ENCODE data around the gene ALDH5A1. TPM values are rescaled to one million over a fixed set of nuclear protein-coding genes. Genes with fewer than 3 reads are reported as not detected.
A peak's percentile ranks its signal among the peaks of the same experiment; 100 is the strongest.
"Not testable (repeated sequence)": the region's sequence is repeated elsewhere in the genome, so short reads cannot be mapped to it uniquely, and the experiment has no call there.

The ALDH5A1 gene
- total and polyA plus RNA-seq, 2 donors from 2014 or later, result 10.4 to 11.0 TPM

DNA sequence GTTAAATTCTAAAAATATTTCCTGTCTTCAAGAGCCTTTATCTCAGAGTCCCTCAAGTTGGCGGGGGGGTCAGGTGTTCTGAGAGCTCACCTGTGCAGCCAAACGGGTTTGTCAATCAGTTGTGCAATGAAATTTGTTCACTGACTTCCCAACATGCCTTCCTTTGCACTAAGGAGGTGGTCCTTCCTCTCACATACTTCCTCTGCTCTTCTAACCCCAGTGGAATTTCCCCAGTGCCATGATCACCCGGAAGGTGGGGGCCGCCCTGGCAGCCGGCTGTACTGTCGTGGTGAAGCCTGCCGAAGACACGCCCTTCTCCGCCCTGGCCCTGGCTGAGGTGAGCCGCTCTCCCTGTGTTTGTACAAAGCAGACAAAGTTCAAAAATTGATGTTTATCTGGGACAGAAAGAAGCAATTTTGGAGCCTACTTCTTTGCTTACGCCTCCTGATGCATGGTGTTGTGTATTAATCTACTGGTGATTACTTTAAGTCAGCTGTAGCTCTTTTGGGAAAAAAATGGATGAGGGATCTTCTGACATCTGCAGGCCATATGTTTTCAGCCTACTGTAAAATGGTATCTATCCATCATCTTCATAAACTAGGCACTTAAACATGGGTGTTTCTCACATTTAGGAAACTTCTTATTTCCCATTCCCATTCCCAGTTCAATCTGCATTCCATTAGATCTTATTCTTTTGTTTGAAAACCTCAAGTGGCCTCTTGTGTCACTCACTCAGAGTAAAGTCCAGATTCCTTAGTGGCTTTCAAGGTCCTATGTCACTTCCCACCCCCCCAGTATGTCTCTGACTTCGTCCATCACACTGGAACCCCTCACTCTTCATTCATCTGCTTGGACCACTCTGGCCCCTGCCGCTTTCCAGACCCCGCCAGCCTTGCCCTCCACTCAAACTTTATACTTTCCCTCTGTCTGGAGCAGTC lies 10.1 kb downstream of the ALDH5A1 start:
- TF ChIP-seq, protein P1, sequence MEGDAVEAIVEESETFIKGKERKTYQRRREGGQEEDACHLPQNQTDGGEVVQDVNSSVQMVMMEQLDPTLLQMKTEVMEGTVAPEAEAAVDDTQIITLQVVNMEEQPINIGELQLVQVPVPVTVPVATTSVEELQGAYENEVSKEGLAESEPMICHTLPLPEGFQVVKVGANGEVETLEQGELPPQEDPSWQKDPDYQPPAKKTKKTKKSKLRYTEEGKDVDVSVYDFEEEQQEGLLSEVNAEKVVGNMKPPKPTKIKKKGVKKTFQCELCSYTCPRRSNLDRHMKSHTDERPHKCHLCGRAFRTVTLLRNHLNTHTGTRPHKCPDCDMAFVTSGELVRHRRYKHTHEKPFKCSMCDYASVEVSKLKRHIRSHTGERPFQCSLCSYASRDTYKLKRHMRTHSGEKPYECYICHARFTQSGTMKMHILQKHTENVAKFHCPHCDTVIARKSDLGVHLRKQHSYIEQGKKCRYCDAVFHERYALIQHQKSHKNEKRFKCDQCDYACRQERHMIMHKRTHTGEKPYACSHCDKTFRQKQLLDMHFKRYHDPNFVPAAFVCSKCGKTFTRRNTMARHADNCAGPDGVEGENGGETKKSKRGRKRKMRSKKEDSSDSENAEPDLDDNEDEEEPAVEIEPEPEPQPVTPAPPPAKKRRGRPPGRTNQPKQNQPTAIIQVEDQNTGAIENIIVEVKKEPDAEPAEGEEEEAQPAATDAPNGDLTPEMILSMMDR (IDR thresholded peaks at IDR 0.05; ENCODE audit: borderline replicate concordance, extremely low read depth, insufficient read depth), result no peak
- FAIRE-seq (no peak), DNase-seq (no peak)
- peaks cover 2 to 5% (median 3%) of the 10 kb centered on the region in 3 donors for H3K36me3 ChIP-seq (ENCODE audit: control insufficient read depth in 2 of 3, insufficient read depth in 3 of 3, low read length in 3 of 3)
- H3K4me3 ChIP-seq (ENCODE audit: low read length in 3 of 3), result no peak overlapping the region
- H3K27me3 ChIP-seq (ENCODE audit: control insufficient read depth, insufficient read depth, low read length), result no peaks in the 10 kb centered on the region
- no peak overlapping the region for H3K9ac ChIP-seq (ENCODE audit: low read length in 3 of 3)
- no peaks in the 10 kb centered on the region for H3K9me3 ChIP-seq (ENCODE audit: control insufficient read depth in 2 of 3, insufficient read depth in 1 of 3, low read length in 3 of 3)
- H3K27ac ChIP-seq (ENCODE audit: low read depth in 2 of 2, low read length in 2 of 2), result no peak overlapping the region
- intact Hi-C loops (cut with DNase I), result no loop called here
- peaks cover 0 to 3% (median 0%) of the 10 kb centered on the region in 3 donors for H3K4me1 ChIP-seq (ENCODE audit: control insufficient read depth in 2 of 3, insufficient read depth in 2 of 3, low read depth in 1 of 3, low read length in 3 of 3)

DNA sequence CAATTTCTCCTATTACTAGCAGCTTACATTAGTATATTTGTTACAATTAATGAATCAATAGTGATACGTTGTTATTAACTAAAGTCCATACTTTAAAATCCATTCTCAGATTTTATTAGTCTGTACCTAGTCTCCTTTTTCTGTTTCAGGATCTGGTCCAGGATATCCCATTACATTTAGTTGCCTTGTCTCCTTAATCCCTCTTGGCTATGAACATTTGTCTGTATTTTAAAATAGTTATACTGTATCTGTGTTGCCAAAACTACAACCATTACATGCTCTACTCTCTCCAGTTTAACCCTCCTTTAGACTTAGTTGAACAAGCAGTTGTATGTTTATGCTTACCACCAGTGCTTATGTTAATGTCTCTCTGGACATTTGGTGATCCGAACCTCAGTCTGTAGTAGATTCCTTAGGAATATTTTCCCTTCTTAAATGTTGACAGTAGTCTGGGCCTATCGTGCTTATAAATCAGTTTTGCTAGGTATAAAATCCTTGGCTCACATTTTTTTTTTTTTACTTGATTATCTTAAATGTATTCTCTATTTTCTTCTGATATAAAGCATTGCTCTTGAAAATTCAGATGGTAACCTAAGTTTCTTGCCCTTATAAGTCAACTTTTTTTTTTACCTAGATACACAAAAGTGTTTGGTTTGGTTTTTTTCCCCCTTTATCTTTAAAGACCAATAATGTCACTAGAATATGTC lies 12.2 kb downstream of the ALDH5A1 start:
- TF ChIP-seq, protein P1 (IDR thresholded peaks at IDR 0.05; ENCODE audit: borderline replicate concordance, extremely low read depth, insufficient read depth), result no peak
- no peak for FAIRE-seq
- Histone ChIP-seq H3K27ac (ENCODE audit: low read depth in 2 of 2, low read length in 2 of 2) (no peak overlapping the region), H3K9me3 (ENCODE audit: control insufficient read depth in 2 of 3, insufficient read depth in 1 of 3, low read length in 3 of 3) (no peaks in the 10 kb centered on the region), H3K4me1 (ENCODE audit: control insufficient read depth in 2 of 3, insufficient read depth in 2 of 3, low read depth in 1 of 3, low read length in 3 of 3) (peaks cover 0 to 3% (median 0%) of the 10 kb centered on the region in 3 donors), H3K9ac (ENCODE audit: low read length in 3 of 3) (no peak overlapping the region), H3K27me3 (ENCODE audit: control insufficient read depth, insufficient read depth, low read length) (no peaks in the 10 kb centered on the region), H3K36me3 (ENCODE audit: control insufficient read depth in 2 of 3, insufficient read depth in 3 of 3, low read length in 3 of 3) (peaks cover 2 to 5% (median 3%) of the 10 kb centered on the region in 3 donors), H3K4me3 (ENCODE audit: low read length in 3 of 3) (no peak overlapping the region)
- intact Hi-C loops (cut with DNase I), result no loop called here
- no peak for DNase-seq

DNA sequence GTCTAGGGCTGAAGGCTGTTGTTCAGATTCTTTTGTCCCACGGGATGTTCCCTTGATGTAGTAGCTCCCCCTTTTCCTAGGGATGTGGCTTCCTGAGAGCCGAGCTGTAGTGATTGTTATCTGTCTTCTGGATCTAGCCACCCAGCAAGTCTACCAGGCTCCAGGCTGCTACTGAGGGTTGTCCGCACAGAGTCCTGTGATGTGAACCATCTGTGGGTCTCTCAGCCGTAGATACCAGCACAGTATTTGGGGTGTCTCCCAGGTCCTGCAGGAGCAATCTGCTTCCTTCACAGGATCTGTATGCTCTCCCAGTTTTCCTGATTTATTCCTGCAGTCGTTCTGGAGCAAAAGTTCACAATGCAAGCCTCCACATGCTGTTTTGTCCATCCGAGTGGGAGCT lies 17.2 kb downstream of the ALDH5A1 start:
- peak in 1 of 5 donors; percentile 4 for DNase-seq
- intact Hi-C loops (cut with DNase I); H3K27me3 ChIP-seq (ENCODE audit: control insufficient read depth, insufficient read depth, low read length); FAIRE-seq; H3K9ac ChIP-seq (ENCODE audit: low read length in 3 of 3); H3K4me1 ChIP-seq (ENCODE audit: control insufficient read depth in 2 of 3, insufficient read depth in 2 of 3, low read depth in 1 of 3, low read length in 3 of 3); H3K9me3 ChIP-seq (ENCODE audit: control insufficient read depth in 2 of 3, insufficient read depth in 1 of 3, low read length in 3 of 3); H3K4me3 ChIP-seq (ENCODE audit: low read length in 3 of 3); H3K27ac ChIP-seq (ENCODE audit: low read depth in 2 of 2, low read length in 2 of 2): not testable (repeated sequence)
- H3K36me3 ChIP-seq (ENCODE audit: control insufficient read depth in 2 of 3, insufficient read depth in 3 of 3, low read length in 3 of 3), result peaks cover 1 to 18% (median 2%) of the 10 kb centered on the region in 3 donors

DNA sequence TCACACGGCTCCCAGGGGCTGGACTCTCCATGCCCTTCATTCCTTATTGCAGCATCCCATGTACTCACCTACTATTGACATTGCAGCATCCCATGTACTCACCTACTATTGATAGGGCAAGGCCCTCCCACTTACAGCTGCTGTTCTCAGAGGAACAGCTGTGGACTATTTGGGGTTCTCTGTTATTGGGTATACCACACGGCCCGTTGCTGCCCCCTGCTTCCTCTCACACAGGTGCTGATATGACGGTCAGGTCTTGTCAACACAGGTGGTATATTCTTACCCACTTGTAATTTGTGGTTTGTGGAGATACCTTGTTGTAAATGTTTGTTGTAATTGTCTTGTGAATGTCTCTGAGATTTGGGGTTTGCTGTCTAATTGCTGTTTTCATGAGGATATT lies 18.8 kb downstream of the ALDH5A1 start:
- Histone ChIP-seq H3K9me3 (ENCODE audit: control insufficient read depth in 2 of 3, insufficient read depth in 1 of 3, low read length in 3 of 3) (no peaks in the 10 kb centered on the region), H3K36me3 (ENCODE audit: control insufficient read depth in 2 of 3, insufficient read depth in 3 of 3, low read length in 3 of 3) (peaks cover 0 to 18% (median 2%) of the 10 kb centered on the region in 3 donors), H3K27me3 (ENCODE audit: control insufficient read depth, insufficient read depth, low read length) (no peaks in the 10 kb centered on the region), H3K4me1 (ENCODE audit: control insufficient read depth in 2 of 3, insufficient read depth in 2 of 3, low read depth in 1 of 3, low read length in 3 of 3) (no peaks in the 10 kb centered on the region), H3K4me3 (ENCODE audit: low read length in 3 of 3) (no peak overlapping the region), H3K9ac (ENCODE audit: low read length in 3 of 3) (no peak overlapping the region), H3K27ac (ENCODE audit: low read depth in 2 of 2, low read length in 2 of 2) (no peak overlapping the region)
- intact Hi-C loops (cut with DNase I), result no loop called here
- DNase-seq, result no peak
- FAIRE-seq, result no peak
- TF ChIP-seq, protein P1 (IDR thresholded peaks at IDR 0.05; ENCODE audit: borderline replicate concordance, extremely low read depth, insufficient read depth), result no peak

Measured in kidney (tissue), 14 donors.